NCI-H1417 treated with DMSO at 0.1 percent for 48 hours (cell line): ENCODE measurements around the gene CYP4F11.
"Not testable (repeated sequence)": the region's sequence is repeated elsewhere in the genome, so short reads cannot be mapped to it uniquely, and the experiment has no call there.

Experiments
- DNase-seq: peaks from one replicate; lab custom pipeline; 2025; lab: John Stamatoyannopoulos, UW

CYP4F11 gene

GRCh38 chr19:15922021-15922420 is 12.3 kb downstream of the CYP4F11 start:
- no peak for DNase-seq

- no peak for DNase-seq
These were observed 15.1 kb downstream of the CYP4F11 start for GRCh38 chr19:15919243-15919642.

GRCh38 chr19:15915109-15915508 is 19.2 kb downstream of the CYP4F11 start:
- no peak for DNase-seq

GRCh38 chr19:15913830-15914229 is 20.5 kb downstream of the CYP4F11 start:
- no peak for DNase-seq

GRCh38 chr19:15913384-15913783 is 20.9 kb downstream of the CYP4F11 start:
- no peak for DNase-seq

GRCh38 chr19:15911599-15912235 is 22.6 kb downstream of the CYP4F11 start:
- no peak for DNase-seq

GRCh38 chr19:15905026-15905425 is 29.3 kb downstream of the CYP4F11 start:
- no peak for DNase-seq

- not testable (repeated sequence) for DNase-seq
These were observed 31.4 kb downstream of the CYP4F11 start for GRCh38 chr19:15902898-15903297.

GRCh38 chr19:15902254-15902653 is 32.1 kb downstream of the CYP4F11 start:
- DNase-seq: no peak

GRCh38 chr19:15900504-15900903 is 33.8 kb downstream of the CYP4F11 start:
- no peak for DNase-seq

- DNase-seq: not testable (repeated sequence)
These were observed 34.3 kb downstream of the CYP4F11 start for GRCh38 chr19:15900032-15900431.

GRCh38 chr19:15899561-15899960 is 34.8 kb downstream of the CYP4F11 start:
- not testable (repeated sequence) for DNase-seq

- DNase-seq: no peak
These were observed 36.5 kb downstream of the CYP4F11 start, which contains the start of gene CYP4F2 for GRCh38 chr19:15897738-15898276. CYP4F2 (minus strand) TSS chr19:15898074; CDS start chr19:15897611, 463 bp downstream.

GRCh38 chr19:15897026-15897737 is 37.1 kb downstream of the CYP4F11 start:
- no peak for DNase-seq

GRCh38 chr19:15895876-15896430 is 38.4 kb downstream of the CYP4F11 start:
- DNase-seq: no peak

- DNase-seq: no peak
These were observed 40.0 kb downstream of the CYP4F11 start for GRCh38 chr19:15894359-15894758.

- no peak for DNase-seq
These were observed 40.9 kb downstream of the CYP4F11 start for GRCh38 chr19:15893477-15893876.

GRCh38 chr19:15892012-15892411 is 42.3 kb downstream of the CYP4F11 start:
- DNase-seq: no peak

- DNase-seq: no peak
These were observed 42.9 kb downstream of the CYP4F11 start for GRCh38 chr19:15891434-15891833.

GRCh38 chr19:15889339-15889738 is 45.0 kb downstream of the CYP4F11 start:
- DNase-seq: not testable (repeated sequence)

- no peak for DNase-seq
These were observed 48.4 kb downstream of the CYP4F11 start for GRCh38 chr19:15885919-15886318.

GRCh38 chr19:15885167-15885566 is 49.2 kb downstream of the CYP4F11 start:
- no peak for DNase-seq

- DNase-seq: not testable (repeated sequence)
These were observed 51.0 kb downstream of the CYP4F11 start for GRCh38 chr19:15883329-15883728.
